Neural progenitor cell (in vitro differentiated cells): ENCODE data around the gene IL21.

Experiments used
- EZH2phosphoT487 ChIP-seq: fragments of 200-600 bp; sonication (generic); IDR thresholded peaks from 2 replicates; pipeline ENCODE4 v1.6.1; 2017; ENCODE audit warnings: antibody characterized with exemption
- TF ChIP-seq, protein P1 (sequence below): fragments of 200-600 bp; sonication (generic); IDR thresholded peaks from 2 replicates; pipeline ENCODE4 v1.5.1; 2017; ENCODE audit warnings: antibody characterized with exemption, mild to moderate bottlenecking

DNA sequence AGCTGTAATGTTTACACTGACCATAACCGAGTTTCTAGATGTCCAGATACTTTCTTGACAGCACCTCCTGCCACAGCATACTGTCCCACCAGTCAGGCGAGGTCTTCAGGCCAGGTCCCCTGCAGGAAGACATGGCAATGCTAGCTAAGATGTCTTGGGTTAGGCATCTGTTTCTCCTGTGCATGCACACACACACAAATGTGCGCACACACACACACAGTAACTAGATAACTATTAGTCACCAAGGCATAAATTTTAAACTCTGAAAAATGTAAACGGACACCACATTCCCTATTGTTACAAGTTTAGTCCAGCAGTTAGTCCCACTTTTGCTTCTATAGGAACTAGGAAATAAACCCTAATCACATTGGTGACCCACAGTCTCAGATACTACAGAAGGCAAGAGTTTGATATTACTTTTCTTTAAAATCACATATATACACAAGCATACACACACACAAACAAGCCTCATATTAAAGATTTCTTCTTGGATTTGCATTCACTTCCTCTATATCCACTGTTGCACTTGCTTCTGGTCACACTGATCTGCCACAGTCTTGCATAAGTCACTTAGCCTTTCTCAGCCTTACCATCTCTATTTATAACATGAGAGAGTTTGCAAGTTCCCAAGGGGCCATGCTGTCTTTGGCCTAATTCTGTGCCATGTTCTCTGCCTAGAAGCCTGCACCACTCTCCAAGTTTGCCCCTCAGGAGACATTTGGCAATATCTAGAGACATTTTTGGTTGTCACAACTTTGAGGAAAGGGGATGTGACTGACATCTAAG lies 32.2 kb downstream of the IL21 start:
- TF ChIP-seq, protein P1, sequence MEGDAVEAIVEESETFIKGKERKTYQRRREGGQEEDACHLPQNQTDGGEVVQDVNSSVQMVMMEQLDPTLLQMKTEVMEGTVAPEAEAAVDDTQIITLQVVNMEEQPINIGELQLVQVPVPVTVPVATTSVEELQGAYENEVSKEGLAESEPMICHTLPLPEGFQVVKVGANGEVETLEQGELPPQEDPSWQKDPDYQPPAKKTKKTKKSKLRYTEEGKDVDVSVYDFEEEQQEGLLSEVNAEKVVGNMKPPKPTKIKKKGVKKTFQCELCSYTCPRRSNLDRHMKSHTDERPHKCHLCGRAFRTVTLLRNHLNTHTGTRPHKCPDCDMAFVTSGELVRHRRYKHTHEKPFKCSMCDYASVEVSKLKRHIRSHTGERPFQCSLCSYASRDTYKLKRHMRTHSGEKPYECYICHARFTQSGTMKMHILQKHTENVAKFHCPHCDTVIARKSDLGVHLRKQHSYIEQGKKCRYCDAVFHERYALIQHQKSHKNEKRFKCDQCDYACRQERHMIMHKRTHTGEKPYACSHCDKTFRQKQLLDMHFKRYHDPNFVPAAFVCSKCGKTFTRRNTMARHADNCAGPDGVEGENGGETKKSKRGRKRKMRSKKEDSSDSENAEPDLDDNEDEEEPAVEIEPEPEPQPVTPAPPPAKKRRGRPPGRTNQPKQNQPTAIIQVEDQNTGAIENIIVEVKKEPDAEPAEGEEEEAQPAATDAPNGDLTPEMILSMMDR, result no peak
- TF ChIP-seq EZH2phosphoT487, result no peak
